Tibial nerve (tissue), 3 donors: ENCODE data around the gene LMCD1.

Experiments used
- POLR2A ChIP-seq, 2 donors: fragments of 450-650 bp; IDR thresholded peaks; one replicate each; pipeline ENCODE4 v1.6.1; 2017; ENCODE audit warnings: antibody characterized with exemption in 2 of 2, mild to moderate bottlenecking in 2 of 2, moderate library complexity in 2 of 2
- TF ChIP-seq, protein P1 (sequence below), 5 experiments: fragments of 200-600 bp in 3 of 5; fragments of 450-650 bp in 2 of 5; sonication (generic) in 3 of 5; IDR thresholded peaks; one replicate each; pipeline ENCODE4 v1.5.1; 2016 to 2019; ENCODE audit warnings: antibody characterized with exemption in 5 of 5, mild to moderate bottlenecking in 3 of 5, moderate library complexity in 2 of 5

DNA sequence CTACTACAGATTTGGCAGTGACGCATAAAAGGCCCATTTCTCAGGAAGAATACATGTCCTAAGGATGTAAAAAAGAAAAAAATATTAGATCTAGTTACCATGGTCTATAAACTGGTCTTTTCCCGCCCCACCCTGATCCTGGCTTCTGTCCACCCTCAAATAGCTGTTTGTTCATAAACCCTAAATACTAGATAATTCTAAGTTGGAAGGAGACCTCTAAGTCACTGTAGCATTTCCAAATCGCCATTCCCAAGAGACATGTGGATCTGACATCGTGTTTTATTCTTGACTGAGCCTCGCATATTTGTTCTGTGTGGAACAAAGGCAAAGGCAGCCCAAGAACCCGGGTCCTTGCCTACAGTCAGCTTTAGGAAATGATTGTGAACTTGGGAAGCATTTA lies 49.0 kb downstream of the LMCD1 start:
- TF ChIP-seq, protein P1, sequence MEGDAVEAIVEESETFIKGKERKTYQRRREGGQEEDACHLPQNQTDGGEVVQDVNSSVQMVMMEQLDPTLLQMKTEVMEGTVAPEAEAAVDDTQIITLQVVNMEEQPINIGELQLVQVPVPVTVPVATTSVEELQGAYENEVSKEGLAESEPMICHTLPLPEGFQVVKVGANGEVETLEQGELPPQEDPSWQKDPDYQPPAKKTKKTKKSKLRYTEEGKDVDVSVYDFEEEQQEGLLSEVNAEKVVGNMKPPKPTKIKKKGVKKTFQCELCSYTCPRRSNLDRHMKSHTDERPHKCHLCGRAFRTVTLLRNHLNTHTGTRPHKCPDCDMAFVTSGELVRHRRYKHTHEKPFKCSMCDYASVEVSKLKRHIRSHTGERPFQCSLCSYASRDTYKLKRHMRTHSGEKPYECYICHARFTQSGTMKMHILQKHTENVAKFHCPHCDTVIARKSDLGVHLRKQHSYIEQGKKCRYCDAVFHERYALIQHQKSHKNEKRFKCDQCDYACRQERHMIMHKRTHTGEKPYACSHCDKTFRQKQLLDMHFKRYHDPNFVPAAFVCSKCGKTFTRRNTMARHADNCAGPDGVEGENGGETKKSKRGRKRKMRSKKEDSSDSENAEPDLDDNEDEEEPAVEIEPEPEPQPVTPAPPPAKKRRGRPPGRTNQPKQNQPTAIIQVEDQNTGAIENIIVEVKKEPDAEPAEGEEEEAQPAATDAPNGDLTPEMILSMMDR (IDR thresholded peaks at IDR 0.05) = no peak
- TF ChIP-seq POLR2A (IDR thresholded peaks at IDR 0.05) = no peak
